Measurements from ENCODE around the gene PLPPR2.
"Not testable (repeated sequence)": the region's sequence is repeated elsewhere in the genome, so short reads cannot be mapped to it uniquely, and the experiment has no call there.

The PLPPR2 gene

DNA sequence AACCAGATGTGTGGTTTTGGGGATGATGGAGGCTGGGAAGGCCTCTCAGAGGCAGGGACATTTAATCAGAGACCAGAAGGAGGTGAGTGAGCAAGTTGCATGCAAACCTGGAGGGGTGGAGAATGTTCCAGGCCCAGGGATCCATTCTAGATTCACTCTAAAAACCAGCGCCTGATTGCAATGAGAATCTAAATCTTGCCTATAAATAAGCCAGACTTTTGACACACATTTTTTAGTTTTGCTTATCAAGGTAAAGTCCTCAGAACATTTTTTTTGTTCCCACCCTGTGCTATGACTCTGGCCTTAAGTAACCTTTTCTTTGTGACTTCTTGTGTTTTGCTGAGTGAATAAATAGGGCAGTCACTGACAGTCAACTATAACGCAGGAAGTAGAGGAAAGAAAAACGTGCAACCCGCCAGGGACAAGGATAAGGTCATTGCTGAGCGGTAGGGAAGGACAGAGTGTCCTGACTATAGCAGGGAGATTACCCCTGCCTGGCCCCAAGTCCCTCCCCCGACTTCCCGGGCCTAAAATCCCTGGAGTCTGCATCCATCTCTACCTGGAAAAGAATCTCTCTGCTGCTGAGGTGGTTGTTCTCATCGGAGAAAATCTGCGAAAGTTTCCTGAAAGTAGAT, 49.5 kb downstream of the PLPPR2 start:
- no peak overlapping the region for H3K4me3 ChIP-seq (replicated peaks; ENCODE audit: low read depth, low read length)
- DNase-seq (ENCODE audit: low read depth) = no peak
- TF ChIP-seq, protein P1, sequence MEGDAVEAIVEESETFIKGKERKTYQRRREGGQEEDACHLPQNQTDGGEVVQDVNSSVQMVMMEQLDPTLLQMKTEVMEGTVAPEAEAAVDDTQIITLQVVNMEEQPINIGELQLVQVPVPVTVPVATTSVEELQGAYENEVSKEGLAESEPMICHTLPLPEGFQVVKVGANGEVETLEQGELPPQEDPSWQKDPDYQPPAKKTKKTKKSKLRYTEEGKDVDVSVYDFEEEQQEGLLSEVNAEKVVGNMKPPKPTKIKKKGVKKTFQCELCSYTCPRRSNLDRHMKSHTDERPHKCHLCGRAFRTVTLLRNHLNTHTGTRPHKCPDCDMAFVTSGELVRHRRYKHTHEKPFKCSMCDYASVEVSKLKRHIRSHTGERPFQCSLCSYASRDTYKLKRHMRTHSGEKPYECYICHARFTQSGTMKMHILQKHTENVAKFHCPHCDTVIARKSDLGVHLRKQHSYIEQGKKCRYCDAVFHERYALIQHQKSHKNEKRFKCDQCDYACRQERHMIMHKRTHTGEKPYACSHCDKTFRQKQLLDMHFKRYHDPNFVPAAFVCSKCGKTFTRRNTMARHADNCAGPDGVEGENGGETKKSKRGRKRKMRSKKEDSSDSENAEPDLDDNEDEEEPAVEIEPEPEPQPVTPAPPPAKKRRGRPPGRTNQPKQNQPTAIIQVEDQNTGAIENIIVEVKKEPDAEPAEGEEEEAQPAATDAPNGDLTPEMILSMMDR (IDR thresholded peaks at IDR 0.05; ENCODE audit: low read length, missing control alignments) = no peak

DNA sequence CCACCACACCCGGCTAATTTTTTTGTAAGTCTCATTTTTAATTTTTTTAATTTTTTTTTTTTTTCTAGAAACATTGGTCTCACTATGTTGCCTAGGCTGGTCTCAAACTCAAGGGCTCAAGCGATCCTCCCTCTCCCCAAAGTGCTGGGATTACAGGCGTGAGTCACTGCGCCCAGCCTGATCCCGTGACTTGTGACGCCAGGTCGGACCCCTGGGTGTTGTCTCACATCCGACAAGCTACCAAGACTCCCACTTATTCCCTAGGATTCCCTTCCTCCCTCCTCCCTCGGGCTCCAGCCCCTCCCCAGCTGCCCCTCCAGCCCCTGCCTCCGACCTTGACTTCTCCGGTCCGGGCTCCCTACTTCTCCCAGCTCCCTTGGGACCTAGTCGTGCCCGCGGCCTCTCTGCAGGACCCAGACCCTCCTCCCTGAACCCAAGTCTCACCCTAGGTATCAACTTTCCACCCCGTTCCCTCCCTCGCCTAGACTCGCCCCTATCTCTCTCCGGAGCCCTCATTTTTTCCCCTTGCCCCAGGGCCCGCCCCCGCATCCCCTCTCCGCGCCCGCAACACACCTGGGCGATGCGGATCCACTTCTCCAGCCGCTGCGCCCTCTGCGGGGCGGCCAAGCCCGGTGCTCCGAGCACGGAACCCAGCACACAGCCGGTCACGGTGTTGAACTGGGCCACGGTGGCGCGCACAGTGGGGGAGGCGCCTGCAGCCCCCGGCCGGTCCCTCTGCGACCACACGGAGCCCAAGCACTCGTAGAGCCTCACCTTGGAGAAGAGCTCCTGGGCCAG, 50.8 kb downstream of the PLPPR2 start:
- TF ChIP-seq, protein P1 (IDR thresholded peaks at IDR 0.05; ENCODE audit: low read length, missing control alignments) = peak; percentile 41
- DNase-seq (ENCODE audit: low read depth) = peak; percentile 56
- H3K4me3 ChIP-seq (replicated peaks; ENCODE audit: low read depth, low read length) = peak overlapping the region; percentile 14

DNA sequence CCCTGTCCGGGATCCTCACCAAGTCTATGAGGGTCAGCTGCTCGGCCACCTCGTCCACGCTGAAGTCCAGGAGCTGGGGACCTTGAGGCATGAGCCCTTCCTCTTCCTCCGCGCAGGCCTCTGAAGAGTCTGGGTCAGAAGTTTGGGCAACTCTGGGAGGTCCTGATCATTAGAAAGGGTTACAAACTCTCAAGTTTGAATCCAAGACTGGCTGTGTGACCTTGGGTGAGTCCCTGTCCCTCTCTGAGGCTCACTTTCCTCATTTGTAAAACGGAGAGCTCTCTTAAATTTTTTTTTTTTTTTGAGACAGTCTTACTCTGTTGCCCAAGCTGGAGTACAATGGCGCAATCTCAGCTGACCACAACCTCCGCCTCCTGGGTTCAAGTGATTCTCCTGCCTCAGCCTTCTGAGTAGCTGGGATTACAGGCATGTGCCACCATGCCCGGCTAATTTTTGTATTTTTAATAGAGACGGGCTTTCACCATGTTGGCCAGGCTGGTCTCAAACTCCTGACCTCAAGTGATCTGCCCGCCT, 51.5 kb downstream of the PLPPR2 start:
- H3K4me3 ChIP-seq (replicated peaks; ENCODE audit: low read depth, low read length) = not testable (repeated sequence)

DNA sequence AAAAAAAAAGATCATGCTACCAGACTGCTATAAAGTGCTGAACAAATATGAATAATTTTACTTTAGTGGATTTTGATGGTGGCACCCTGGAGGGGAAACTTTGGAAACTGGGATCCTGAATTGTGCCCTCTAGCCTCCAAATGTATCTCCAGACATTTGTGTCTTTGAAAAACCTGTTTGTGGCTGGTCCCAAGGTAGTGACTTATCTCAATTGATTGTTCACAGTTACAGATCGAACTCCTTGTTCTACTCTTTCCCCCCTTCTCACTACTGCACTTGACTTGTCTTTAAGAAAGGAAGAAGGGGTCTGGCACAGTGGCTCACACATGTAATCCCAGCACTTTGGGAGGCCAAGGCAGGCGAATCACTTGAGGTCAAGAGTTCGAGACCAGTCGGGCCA, 53.4 kb downstream of the PLPPR2 start:
- no peak for DNase-seq (ENCODE audit: low read depth)
- TF ChIP-seq, protein P1 (IDR thresholded peaks at IDR 0.05; ENCODE audit: low read length, missing control alignments) = no peak
- no peak overlapping the region for H3K4me3 ChIP-seq (replicated peaks; ENCODE audit: low read depth, low read length)

More for the DNA sequence above, 51.5 kb downstream of the PLPPR2 start:
- DNase-seq (ENCODE audit: low read depth) = not testable (repeated sequence)

DNA sequence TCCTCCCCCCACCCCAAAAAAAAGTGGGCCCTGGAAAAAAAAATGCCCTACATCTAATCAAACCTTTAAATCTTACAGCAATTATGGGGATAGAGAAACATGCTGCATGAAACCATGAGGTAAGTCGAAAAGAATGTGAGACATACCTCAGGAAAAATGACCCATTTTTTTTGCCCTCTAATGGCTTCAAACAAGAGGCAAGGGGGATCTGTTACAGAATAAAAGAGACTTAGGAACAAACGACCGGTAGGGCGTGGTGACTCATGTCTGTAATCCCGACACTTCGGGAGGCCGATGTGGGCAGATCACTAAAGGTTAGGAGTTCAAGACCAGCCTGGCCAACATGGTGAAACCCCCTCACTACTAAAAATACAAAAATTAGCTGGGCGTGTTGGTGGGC, 55.5 kb downstream of the PLPPR2 start:
- TF ChIP-seq, protein P1 (IDR thresholded peaks at IDR 0.05; ENCODE audit: low read length, missing control alignments) = no peak
- no peak overlapping the region for H3K4me3 ChIP-seq (replicated peaks; ENCODE audit: low read depth, low read length)
- peak; percentile 11 for DNase-seq (ENCODE audit: low read depth)

DNA sequence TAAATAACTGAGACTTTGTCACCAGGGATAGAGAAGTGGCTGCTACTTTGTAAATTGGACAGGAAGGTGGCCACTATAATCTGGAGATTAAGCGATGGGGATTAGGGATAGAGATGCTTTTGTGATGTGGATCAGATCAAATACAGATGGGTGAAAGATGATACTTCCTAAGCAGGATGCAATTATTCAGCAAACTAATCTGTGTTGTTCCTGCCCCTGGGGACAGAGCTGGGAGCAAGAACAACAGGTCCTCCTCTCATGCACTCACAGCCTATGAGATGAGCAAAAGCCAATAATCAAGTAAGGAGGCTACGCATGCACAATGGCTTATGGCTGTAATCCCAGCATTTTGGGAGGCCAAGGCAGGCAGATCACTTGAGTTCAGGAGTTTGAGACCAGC, 59.3 kb downstream of the PLPPR2 start:
- TF ChIP-seq, protein P1 (IDR thresholded peaks at IDR 0.05; ENCODE audit: low read length, missing control alignments) = no peak
- DNase-seq (ENCODE audit: low read depth) = no peak
- H3K4me3 ChIP-seq (replicated peaks; ENCODE audit: low read depth, low read length) = no peak overlapping the region
